NCI-H2081 (cell line): ENCODE results near the gene TIMM23.
A peak's percentile ranks its signal among the peaks of the same experiment; 100 is the strongest.
"Not testable (repeated sequence)": the region's sequence is repeated elsewhere in the genome, so short reads cannot be mapped to it uniquely, and the experiment has no call there.

Experiments used
- DNase-seq, 2 experiments: peaks; one replicate each; lab custom pipeline; 2025; lab: John Stamatoyannopoulos, UW

TIMM23 gene

DNA sequence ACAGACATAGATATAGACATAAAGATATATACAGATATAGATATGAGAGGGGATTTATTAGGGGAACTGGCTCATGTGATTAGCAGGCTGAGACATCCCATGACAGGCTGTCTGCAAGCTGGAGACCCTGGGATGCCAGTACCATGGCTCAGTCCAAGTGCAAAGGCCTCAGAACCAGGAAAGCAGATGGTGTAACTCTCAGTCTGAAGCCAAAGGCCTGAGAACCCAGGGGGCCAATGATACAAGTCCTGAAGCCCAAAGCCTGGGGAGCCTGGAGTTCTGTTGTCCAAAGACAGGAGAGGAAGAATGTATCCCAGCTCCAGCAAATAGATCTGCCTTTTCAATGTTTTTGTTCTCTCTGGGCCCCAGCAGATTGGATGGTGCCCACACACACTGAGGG is 52.7 kb downstream of the TIMM23 start:
- DNase-seq = no peak

DNA sequence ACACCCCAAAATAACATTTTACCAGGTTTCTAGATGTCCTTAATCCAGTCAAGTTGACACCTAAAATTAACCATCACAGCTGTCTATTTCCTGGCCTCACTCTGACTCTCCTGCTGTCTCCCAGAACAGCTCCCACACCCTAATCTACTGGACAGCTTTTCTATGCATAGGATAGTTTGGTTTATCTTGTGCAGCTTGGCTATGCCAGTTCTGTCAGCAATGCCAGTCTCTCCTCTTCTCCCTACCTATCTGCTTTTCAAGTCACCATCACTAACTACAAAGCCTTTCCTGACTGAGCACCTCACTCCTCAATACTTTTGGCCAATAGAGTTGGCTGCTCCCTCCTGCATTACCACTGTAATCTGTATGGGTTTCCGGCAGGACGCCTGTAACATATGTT is 53.1 kb downstream of the TIMM23 start:
- no peak for DNase-seq

DNA sequence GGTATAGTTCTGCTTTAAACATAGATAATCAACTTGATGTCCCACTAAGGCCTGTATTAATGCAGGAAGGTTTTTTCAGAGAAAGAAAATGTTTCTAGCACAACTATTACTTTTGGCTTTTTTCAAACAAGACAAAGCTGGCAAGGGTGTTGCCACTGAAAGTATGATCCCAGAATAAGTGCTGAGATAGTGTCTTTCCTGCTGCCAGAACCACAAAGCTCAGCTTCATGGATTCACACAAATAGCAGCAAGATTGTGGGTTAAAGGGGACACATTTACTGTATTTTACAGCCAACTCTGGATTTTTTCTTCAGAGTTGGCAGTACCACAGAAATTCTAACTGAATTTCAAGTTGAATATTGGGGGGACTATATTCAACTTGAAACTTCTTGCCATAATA is 53.8 kb downstream of the TIMM23 start:
- no peak for DNase-seq

DNA sequence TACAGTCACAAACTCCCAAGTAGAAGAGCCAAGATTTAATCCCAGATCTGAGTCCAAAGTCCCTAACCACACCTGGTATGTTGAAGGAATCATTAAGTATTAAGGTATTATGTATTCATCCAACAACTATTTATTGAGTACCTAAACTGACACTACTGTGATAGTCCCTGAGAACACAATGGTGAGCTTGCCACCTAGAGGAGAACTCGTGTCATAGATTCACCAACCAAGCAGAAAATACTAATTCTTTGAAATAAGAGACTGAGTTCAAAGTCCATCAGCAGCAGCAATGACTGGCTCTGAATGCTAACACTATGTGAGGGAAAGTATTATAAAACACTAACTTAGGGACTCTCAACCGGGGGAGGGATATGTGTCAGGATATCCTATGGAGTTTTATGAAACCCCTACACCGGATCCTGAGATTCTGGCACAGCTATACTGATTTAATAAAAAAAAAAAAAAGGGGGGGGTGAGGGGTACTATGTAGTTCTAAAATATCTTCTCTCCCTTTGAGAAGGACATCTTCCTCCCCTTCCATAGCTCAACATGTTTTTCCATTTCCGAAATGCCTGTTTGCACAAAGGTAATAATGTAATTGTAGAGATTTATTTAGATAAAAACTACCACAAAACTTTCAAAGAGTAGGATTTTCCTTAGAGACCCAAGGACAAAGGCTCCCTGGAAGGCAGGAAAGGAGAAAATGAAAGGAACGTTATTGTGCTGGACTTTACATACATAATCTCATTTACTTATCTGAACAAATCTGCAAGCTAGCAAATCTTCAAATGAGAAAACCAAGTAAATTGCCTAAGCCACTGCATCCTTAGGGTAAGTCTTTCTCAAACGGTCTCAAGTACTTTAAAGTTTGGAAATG is 56.5 kb downstream of the TIMM23 start:
- DNase-seq = peak; percentile 8 to 41

DNA sequence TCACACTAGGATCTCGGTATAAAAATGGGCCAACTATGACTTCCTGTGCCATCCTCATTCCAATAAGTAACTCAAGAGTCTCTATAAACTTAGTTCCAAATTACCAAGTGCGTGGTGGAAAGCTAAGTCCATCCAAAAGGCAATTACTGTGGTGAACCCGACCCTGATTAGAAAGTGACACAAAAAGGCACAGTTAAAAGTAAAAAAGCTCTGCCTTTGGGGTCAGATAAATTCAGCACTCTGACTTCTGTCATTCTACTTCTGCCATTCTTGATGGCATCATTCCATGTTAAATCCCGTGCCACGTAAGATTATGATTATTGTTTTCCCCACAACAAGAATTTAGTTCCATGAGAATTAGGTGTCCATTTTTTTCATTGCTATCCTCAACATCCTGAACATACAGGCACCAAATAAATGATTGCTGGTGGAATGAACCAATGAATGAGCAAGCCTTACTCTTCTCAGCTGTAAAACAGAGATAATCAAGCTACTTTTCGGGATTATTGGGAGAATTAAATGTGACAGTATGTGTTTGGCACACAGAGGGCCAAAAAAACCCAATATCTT is 57.3 kb downstream of the TIMM23 start:
- DNase-seq = no peak

DNA sequence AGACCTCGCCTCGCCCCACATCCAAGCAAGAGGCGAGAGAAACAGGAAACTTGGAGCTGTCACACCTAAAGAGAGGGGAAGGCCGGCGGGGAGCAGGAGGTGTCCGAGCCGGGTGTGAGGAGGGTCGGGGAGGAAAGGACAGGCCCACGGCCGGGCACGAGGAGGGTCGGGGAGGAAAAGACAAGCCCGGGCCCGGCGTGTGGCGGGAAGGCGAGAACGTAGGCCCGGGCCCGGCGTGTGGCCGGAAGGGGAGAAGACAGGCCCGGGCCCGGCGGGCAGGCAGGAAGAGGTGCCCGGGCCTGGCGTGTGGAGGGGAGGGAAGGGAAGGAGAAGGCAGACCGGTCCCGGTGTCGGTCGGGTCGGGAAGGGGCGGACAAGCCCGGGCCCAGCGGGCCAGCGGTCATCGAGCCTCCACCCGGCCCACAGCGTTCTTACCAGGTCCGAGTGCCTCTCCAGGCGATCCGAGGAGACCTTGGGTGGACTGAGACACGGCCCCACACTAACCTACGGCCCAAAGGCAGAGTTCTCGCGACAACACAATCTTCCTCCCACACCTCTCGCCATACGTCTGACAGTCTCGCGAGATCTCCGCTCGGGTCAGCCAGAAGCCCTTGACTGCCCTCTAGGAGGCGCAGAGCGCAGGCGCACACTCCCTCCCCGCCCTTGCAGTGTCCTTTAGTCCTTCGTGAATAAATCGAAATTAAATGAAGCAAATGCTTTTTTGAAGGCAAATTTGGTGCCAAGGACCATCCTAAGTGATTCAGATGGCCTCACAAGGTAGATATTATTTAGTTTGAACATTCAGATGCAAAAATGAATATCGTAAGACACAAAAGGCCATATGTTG is 58.0 kb downstream of the TIMM23 start, which contains the start of gene NCOA4:
TSS of gene NCOA4 (minus strand) at position 533 of the 847 bp plus-strand sequence. CDS start 13,943 bp downstream, outside the sequence.
- DNase-seq = peak; percentile 90 to 94

DNA sequence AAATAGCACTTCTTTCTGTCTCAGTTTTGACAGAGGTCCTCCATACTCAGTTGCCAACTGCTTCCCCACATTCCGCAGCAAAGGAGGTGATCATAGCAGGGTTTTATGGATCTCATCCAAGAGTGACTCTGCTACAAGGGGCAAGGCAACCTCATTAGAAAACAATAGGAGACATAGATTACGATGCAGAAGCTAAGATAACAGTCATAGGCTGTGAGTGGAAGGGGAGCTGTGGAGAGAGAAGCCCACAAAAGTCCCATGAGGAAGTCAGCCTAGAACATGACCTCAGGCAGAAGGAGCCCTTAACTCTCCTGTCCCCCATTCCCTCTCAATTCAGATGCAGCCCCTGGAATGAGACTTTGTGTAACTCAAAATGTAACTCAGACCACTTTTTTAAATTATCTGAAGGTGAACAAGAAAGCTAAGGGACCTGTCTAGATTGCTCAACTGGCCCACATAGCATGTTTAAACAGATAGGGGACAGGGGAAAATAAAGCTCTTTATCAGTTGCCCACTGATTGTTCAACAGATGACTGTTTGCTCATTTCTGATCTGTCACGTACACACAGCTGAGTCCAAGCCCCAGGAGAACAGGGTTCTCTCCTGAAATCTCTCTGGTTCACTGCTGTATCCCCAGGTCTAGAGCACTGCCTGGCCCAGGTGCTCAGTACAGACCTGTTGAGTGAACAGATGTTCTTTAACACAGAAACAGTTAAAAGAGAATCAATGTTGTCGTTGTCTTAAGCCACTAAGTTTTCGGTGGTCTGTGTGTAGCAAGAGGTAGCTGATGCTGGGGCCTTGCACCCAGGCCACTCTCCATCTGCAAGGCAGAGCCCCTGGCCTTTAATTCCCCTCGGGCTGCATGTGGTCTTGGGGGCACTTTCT is 59.6 kb downstream of the TIMM23 start:
- DNase-seq = no peak

DNA sequence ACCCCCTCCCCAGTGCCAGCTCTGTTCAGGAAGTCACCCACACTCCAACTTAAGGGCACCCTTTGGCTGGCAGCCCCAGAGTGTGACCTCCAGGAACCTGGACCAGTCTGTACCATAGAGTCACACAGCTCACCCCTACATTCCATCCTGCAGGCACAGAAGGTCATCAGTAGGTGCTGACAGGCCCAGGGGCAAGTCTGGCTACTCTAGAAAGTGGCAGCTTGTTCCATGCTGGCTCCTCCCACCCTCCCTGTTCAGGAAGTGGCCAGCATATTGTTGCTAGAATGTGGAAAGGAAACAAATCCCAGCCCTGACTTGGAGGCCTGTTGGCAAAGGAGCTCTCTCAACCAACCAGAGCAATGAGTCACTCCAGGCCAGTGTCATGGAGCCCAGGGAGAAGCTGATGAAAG is 61.3 kb downstream of the TIMM23 start:
- no peak for DNase-seq

DNA sequence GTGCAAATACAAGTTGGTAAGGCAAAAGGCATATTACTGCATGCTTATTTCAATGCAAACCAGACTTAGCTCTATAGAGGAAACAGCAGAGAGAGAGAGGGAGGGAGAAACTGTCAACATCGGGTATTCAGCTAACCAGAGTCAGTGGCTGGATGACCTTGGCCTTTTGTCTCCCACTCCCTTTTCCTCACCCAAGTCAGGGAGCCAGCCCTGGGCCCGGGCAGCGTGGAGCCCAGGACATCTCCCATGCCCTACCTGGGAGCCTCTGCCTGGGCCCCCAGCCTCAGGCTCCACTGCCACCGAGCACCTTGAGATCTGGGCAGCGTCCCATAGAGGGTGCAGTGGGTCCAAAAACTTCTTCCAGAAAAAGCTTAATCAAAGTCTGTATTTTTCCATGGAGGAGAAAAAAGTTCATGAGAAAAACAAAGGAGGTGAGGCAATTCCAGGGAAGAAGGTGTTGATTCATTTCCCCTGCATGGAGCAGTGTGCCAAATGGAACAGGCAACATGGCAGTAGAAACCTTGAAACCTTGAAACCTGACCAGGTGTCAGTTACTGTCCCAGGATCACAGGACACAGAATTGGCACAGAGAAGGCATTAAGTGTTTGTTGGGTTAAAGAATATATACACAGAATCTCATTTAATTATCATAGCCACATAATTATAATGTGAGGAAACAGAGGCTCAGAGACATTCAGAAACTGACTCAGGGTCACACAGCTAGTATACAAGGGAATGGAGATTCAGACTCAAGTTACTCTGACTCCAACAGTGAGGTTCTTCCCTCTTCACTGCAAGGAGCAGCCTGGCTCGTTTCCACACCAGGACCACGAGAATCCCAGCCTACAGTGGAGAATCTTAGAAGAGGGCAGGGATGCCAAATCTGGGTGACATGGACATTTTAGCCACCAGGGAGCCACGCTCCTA is 63.9 kb downstream of the TIMM23 start:
- DNase-seq = no peak

DNA sequence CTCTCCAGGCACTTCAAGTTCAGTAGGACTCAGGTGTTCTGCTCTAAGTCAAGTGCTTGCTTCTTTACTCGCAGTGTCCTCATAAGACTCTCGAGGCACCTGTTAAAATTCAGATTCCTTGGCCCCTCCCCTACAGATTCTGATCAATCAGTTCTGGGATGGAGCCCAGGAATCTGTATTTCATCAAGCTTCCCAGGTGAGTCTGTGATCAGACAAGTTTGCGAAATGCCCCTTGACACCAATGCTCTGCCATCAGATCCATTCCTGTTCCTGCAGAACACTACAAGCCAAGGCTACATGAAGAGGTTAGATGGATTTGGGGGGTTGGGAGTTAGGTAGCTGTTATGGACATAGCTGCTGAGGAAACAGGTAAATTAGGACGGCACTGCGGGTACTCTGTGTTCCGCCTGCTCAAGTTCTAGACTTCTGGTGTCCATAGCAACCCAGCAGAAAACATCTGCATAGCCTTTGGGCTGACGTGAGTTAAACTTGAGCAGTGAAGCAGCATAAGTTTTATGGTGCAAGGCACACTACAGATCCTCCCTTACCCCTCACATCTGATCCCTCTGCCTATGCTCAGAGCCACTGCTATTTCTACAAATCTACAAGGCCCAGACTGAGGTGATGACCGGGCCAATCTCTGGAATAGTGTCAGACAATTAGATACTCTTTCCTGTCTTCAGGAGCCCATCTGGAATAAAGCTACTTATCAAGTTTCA is 65.0 kb downstream of the TIMM23 start:
- DNase-seq = no peak

DNA sequence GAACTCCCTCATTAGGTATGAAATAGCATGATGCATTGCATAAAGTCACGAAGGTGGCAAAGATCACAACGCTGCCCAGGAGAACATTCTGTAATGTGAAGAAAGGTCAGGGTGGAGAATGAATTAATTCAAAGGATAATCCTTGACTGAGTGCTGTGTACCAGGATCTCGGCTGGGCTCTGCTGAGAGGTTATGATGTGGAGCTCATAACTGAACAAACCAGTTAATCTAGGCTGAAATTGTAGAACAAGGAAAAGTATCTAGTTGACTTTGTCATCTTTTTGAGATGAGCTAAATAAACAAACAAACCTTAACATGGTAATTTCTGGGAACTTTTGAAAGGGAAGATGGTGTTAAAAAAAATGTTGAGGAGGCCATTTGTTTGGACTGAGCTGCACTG is 67.7 kb downstream of the TIMM23 start:
- DNase-seq = no peak

DNA sequence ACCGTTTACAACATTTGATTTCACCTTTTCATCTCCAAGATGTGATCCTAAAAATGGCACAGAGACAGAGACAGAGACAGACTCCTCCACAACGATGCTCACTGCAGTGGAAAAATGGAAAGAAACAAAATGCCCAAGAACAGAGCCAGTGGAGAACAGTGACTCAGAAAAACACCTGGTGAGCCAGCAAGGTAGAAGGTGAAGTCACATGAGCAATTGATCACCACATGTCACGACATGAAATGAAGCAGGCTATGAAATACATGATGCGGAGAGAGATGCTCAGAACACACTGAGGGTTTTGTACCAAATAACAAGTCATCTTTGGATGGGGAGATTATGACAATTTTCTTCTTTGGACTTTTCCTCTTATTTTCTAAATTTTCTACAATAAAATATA is 70.2 kb downstream of the TIMM23 start:
- DNase-seq = no peak

DNA sequence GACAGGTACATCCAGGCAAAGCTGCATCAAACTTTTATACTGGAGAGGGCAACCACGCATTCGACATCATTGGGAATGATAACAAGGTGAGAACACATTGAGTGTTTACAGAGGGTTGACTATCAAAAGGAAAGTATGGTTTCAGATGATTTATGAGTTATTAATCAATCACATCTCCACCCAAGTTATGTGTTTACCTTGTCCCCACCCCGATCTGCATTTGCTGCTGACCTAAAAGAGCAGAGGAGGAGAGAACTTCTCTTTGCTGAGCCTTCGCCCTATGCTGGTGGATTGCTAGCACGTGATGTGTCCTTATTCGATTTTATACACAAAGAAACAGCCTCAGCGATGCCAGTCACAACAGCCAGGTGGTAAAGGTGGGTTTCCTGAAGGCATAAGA is 74.0 kb downstream of the TIMM23 start, which contains the start of gene MSMB:
TSS of gene MSMB (minus strand) at position 9 of the 400 bp plus-strand sequence. CDS start 32 bp downstream, outside the sequence.
- no peak for DNase-seq

DNA sequence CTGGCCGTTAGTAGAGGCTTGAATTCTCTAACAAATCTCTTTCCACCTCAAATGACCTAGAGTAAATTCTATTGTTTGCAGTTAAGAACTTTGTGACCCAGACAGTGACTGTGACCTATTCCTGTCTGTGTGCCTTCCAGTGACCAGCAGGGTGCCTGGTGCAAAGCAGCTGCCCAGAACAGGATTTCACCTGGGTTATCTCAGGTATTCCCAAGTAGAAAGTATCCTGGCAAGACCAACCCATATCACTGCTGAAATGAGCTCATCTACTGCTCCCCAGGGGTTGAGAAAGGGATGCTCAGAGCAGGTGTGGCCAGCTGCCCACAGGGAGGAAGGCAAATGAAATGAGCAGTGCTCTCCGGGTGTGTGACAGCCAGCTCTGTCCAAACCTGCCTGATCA is 75.9 kb downstream of the TIMM23 start:
- peak in 1 of 2 experiments; percentile 1 for DNase-seq

DNA sequence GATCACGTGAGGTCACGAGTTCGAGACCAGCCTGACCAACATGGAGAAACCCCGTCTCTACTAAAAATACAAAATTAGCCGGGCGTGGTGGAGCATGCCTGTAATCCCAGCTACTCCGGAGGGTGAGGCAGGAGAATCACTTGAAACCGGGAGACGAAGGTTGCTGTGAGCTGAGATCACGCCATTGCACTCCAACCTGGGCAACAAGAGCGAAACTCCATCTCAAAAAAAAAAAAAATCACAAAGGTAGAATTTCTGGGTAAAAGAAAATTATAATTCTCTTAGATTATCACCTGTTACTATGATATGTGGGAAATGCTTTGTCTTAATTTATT is 77.2 kb downstream of the TIMM23 start:
- not testable (repeated sequence) for DNase-seq

DNA sequence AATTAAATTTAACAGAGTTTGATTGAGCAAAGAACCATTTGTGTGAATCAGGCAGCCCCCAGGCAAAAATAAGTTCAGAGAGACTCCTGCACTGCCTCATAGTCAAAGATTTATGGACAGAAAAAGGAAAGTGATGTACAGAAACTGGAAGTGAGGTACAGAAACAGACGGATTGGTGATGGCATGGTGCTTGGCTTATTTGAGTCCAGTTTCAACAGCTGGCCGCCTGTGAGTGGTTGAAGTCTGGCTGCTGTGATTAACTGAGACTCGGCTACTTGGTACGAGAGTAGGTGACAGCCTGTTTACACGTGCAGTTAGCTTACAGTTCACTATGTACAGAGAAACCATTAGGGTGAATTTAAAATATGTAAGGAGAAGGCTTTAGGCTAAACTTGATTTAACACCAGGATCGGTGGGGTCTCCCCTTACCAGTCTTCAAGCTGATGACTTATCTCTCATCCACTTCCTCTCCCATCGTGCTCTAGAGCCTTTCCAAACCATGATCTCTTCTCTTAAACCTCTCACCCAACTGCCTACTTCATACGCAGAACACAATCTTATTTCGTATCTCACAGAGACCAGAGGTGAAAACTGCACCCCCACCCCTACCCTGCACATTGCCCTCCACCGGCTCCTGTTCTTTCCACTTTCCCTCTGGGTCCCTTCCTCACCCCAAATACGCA is 78.8 kb downstream of the TIMM23 start:
- no peak for DNase-seq

DNA sequence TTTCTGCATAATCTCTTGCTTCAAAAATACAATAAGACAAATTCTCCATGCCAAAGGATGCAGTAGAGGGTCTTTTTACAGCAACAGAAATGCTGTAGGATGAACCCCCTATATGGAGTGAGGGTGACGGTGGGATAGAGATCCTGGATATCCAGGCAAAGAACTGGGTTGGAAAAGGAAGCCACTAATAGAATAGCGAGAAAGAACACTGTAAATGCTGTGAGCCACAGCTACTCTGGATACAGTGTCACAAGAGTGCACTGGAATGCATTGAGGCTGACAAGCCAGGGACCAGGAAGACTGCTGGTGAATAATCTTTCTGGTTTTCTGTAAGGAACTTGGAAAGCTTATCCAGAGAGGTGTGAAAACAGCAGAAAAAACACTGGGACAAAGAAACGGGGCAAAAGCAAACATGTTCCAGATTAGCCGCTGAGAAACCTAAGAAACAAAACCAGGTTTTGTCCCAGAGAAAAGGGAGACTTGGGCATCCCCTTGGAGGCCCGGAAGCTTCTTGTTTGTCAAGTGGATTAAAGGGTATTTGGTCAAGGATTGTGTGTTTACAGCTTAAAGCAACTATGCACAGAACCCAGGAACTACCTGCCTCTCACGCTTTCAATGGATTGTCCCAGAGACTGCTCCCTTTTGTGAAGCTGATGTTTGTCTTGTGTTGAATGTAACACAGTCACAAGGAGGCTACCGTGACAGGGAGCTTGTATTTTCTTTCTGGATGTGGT is 79.9 kb downstream of the TIMM23 start:
- no peak for DNase-seq

DNA sequence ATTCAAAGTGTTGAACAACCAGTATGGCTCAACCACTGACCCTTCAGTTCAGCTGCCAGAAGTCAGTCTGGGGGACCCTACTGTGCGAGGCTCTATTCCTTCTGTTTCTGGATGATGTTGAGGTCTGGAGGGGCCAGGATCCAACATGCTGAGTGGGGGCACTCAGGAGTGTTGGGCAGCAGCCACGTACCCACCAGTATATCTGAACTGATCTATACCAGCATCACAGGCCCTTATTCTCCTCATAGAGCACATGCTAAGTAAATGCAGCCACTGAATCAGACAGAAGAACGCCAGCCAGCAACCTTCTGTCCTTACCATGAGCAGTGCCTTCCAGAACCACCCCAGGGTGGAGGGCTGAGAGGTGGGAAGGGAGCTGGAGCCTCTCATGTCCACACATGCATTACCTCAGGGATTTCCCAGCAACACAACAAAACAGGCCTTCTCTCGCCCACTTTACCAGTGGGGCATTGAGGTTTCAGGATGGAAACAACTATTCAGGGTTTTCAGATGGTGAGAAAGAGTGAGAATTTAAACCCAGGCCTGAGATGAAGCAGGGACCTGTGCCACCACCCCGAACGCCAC is 80.6 kb downstream of the TIMM23 start:
- no peak for DNase-seq
